Right lobe of liver (tissue), 6 donors: ENCODE data around the gene PPP1R1C. TPM values are rescaled to one million over a fixed set of nuclear protein-coding genes. Genes with fewer than 3 reads are reported as not detected.
"Not testable (repeated sequence)": the region's sequence is repeated elsewhere in the genome, so short reads cannot be mapped to it uniquely, and the experiment has no call there.

Experiments used
- ATAC-seq, 4 donors: fragments of 200-7000 bp; cut with Tn5 transposase; one replicate each; pipeline ENCODE4 v1.9.1; 2020; ENCODE audit warnings: mild to moderate bottlenecking in 4 of 4, moderate library complexity in 4 of 4
- DNase-seq, 3 donors: peaks; one replicate each; pipeline ENCODE4 v3.0.0-alpha.2; 2020
- H3K27ac ChIP-seq, 3 donors: fragments of 200-600 bp; one replicate each; pipeline ENCODE4 v1.8.0; 2022
- H3K27me3 ChIP-seq, 2 donors: fragments of 200-600 bp; one replicate each; pipeline ENCODE4 v1.8.0; 2022
- H3K36me3 ChIP-seq, 4 donors: fragments of 200-600 bp; sonication (generic) in 1 of 4; one replicate each; pipeline versions ENCODE4 v1.5.1 to v1.8.0; 2017 to 2022; ENCODE audit warnings: control low read depth in 1 of 4
- H3K4me1 ChIP-seq, 4 donors: fragments of 200-600 bp; sonication (generic) in 1 of 4; one replicate each; pipeline versions ENCODE4 v1.5.1 to v1.8.0; 2017 to 2022; ENCODE audit warnings: control low read depth in 1 of 4
- H3K4me3 ChIP-seq, 3 donors: fragments of 200-600 bp; one replicate each; pipeline ENCODE4 v1.8.0; 2022
- H3K9me3 ChIP-seq, 4 donors: fragments of 200-600 bp; sonication (generic) in 1 of 4; one replicate each; pipeline versions ENCODE4 v1.5.1 to v1.8.0; 2017 to 2022; ENCODE audit warnings: control low read depth in 1 of 4
- POLR2A ChIP-seq: fragments of 450-650 bp; IDR thresholded peaks from one replicate; pipeline ENCODE4 v1.6.1; 2017; ENCODE audit warnings: antibody characterized with exemption, mild to moderate bottlenecking
- WGBS: methylation state at CpG from one replicate; pipeline ENCODE4 v1.1.6; 2018; ENCODE audit warnings: low coverage, low lambda C conversion rate; ENCODE audit not compliant: insufficient coverage; ENCODE audit errors: missing lambda C conversion rate; 5-methylcytosine and 5-hydroxymethylcytosine counted together
- intact Hi-C, 2 donors: fragments of 100-400 bp; cut with DNase I; formaldehyde crosslinking; loops; one replicate each; pipeline versions ENCODE4 v1.11.2 to v1.14.1; 2022
- total RNA-seq, 6 experiments: library from RNA; depleted of rRNA in 2 of 6; stranded (reverse); fragments of >200 nt in 2 of 6; fragmentation: NEBNext Ultra II Directional in 3 of 6; extraction: Animal tissue kit (Norgen Biotek cat#: 25700) in 3 of 6; gene quantifications; one replicate each; pipeline versions ENCODE4 v1.1.0 to v1.2.4, GENCODE V29; 2016 to 2023
- TF ChIP-seq, protein P1 (sequence below), 4 donors: fragments of 200-600 bp in 3 of 4; fragments of 450-650 bp in 1 of 4; IDR thresholded peaks; one replicate each; pipeline versions ENCODE4 v1.5.1 to v1.8.0; 2016 to 2022; ENCODE audit warnings: antibody characterized with exemption in 4 of 4, mild to moderate bottlenecking in 2 of 4
- donor health status: DM: no; HTN: yes; CAD: no.
- donor health status: DM: no; HTN: no; CAD: no.
- donor health status: DM: no; HTN: no; CAD: no.
- donor health status: DM: no; HTN: yes; CAD: no.
- donor health status: DM: no; HTN: yes; CAD: no.

The PPP1R1C gene
- total RNA-seq, 6 experiments from 2014 or later: 1.8 to 22.2 (median 8.8) TPM

GRCh38 chr2:182019731-182020130 is 34.1 kb downstream of the PPP1R1C start:
- DNase-seq (no peak), ATAC-seq (no peak)
- Histone ChIP-seq H3K27ac (no peak overlapping the region), H3K9me3 (no peaks in the 10 kb centered on the region), H3K27me3 (no peaks in the 10 kb centered on the region), H3K4me1 (no peaks in the 10 kb centered on the region), H3K4me3 (no peak overlapping the region), H3K36me3 (no peaks in the 10 kb centered on the region)
- intact Hi-C loops: no loop called here
- 76% methylated on average over 2 of the region's 2 CpGs for WGBS
- TF ChIP-seq POLR2A: no peak
- TF ChIP-seq, protein P1, sequence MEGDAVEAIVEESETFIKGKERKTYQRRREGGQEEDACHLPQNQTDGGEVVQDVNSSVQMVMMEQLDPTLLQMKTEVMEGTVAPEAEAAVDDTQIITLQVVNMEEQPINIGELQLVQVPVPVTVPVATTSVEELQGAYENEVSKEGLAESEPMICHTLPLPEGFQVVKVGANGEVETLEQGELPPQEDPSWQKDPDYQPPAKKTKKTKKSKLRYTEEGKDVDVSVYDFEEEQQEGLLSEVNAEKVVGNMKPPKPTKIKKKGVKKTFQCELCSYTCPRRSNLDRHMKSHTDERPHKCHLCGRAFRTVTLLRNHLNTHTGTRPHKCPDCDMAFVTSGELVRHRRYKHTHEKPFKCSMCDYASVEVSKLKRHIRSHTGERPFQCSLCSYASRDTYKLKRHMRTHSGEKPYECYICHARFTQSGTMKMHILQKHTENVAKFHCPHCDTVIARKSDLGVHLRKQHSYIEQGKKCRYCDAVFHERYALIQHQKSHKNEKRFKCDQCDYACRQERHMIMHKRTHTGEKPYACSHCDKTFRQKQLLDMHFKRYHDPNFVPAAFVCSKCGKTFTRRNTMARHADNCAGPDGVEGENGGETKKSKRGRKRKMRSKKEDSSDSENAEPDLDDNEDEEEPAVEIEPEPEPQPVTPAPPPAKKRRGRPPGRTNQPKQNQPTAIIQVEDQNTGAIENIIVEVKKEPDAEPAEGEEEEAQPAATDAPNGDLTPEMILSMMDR (IDR thresholded peaks at IDR 0.05): no peak

DNA sequence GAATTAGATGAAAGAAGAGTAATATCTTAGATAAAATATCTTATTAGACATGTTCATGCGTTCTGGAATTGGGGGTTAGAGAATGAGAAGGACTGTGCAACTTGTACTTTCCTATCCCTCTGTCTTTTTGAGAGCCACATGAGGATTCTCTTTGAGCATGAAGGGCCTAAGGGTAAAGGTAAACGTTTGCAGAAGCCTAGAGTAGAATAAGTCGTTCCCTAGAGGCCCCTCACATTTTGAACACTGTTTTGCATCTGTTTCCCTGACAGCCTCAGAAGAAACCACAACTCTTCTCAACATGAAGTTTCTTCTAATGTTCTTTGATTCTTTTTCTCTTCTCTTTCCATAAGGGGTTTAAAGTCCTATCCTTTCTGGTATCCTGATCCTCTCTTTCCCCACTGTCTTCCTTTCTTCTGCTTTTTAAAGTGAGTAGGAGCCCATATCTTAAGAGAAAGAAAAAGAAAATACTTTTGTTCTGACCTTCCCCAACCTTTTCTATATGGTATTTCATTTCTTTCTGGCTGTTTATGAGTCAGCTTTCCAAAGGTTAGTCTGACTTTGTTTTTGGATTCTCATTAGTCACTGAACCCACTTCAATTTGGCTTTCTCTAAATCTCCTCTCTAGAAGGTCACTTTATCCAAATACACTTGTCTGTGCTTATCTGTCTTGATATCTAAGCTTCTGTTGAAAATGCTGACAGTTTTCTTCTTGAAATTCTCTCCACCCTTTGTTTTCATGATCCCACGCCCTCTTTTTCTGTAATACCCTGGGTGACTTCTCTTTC is 34.8 kb downstream of the PPP1R1C start:
- no peak for TF ChIP-seq POLR2A
- TF ChIP-seq, protein P1 (IDR thresholded peaks at IDR 0.05): no peak
- Histone ChIP-seq H3K27me3 (no peaks in the 10 kb centered on the region), H3K9me3 (no peaks in the 10 kb centered on the region), H3K36me3 (no peaks in the 10 kb centered on the region), H3K27ac (no peak overlapping the region), H3K4me1 (no peaks in the 10 kb centered on the region), H3K4me3 (no peak overlapping the region)
- ATAC-seq (no peak), DNase-seq (no peak)
- intact Hi-C loops: no loop called here
- WGBS: 51% methylated on average over 4 of the region's 4 CpGs

DNA sequence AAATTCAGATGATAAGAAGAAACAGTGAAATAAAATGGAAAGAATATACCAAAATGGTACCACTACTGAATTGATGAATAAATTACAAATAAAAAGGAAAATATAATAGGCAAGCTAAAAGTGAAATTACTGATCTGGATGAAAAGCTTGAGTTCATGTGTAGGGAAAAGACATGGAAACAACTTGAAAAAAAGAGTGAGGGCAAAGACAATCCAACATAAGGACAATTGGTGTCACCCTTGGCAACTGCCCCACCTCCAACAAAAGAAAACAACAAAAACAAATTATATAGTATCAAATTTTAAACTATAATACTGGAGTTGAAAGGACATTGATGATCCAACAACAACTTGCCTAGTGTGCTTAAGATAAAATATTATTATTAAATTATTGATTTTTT is 37.6 kb downstream of the PPP1R1C start:
- TF ChIP-seq, protein P1 (IDR thresholded peaks at IDR 0.05): no peak
- TF ChIP-seq POLR2A: no peak
- Histone ChIP-seq H3K27me3 (no peaks in the 10 kb centered on the region), H3K4me1 (no peaks in the 10 kb centered on the region), H3K4me3 (no peak overlapping the region), H3K9me3 (no peaks in the 10 kb centered on the region), H3K36me3 (no peaks in the 10 kb centered on the region), H3K27ac (no peak overlapping the region)
- ATAC-seq: no peak
- intact Hi-C loops: no loop called here
- no peak for DNase-seq

DNA sequence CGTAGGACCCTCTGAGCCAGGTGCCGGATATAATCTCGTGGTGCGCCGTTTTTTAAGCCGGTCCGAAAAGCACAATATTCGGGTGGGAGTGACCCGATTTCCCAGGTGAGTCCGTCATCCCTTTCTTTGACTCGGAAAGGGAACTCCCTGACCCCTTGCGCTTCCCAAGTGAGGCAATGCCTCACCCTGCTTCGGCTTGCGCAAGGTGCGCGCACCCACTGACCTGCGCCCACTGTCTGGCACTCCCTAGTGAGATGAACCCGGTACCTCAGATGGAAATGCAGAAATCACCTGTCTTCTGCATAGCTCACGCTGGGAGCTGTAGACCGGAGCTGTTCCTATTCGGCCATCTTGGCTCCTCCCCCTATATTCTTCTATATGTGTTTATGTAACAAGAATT is 45.2 kb downstream of the PPP1R1C start:
- DNase-seq: peak in 1 of 3 donors; percentile 55
- H3K27me3 ChIP-seq, H3K4me1 ChIP-seq, intact Hi-C loops, H3K9me3 ChIP-seq, H3K27ac ChIP-seq, ATAC-seq, H3K36me3 ChIP-seq: not testable (repeated sequence)
- 86% methylated on average over 4 of the region's 21 CpGs for WGBS
- H3K4me3 ChIP-seq: peak overlapping the region in 1 of 3 donors; percentile 33

DNA sequence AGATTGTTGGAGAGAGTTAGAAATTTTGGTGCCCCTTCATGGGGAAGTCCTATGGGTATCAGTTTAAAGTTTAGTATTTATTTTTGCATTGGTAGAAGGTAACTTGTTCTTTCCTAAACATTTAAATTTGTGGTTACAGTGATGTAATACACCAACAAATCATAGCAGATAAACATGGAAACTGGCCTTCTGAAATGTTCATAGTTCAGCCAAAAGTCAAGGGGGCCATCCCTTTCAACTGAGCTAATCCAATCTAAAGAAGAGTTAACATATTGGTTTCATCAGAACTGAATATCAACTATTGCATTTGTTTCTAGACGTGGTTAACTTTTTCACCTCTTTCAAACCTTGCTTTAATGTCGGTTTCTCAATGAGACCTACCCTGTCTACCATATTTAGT is 46.3 kb downstream of the PPP1R1C start:
- TF ChIP-seq, protein P1 (IDR thresholded peaks at IDR 0.05): no peak
- no peak for TF ChIP-seq POLR2A
- ATAC-seq: no peak
- WGBS: 81% methylated on average over 2 of the region's 2 CpGs

More for the DNA sequence above, 46.3 kb downstream of the PPP1R1C start:
- H3K27me3 ChIP-seq: no peaks in the 10 kb centered on the region
- intact Hi-C loops: no loop called here
- no peak overlapping the region for H3K27ac ChIP-seq
- no peak for DNase-seq
- H3K9me3 ChIP-seq: no peaks in the 10 kb centered on the region
- H3K36me3 ChIP-seq: no peaks in the 10 kb centered on the region
- H3K4me1 ChIP-seq: no peaks in the 10 kb centered on the region
- H3K4me3 ChIP-seq: no peak overlapping the region
